ENCODE results near the gene FCRL2.

FCRL2 gene

GRCh38 chr1:157776971-157777391 is at the start of gene FCRL2:
TSS of gene FCRL2 (minus strand) at chr1:157777132. CDS start at chr1:157777073, 59 bp downstream.
- in situ Hi-C loops (cut with MboI; ENCODE audit: low sequenced_read_pairs): no loop called here

GRCh38 chr1:157820299-157820698 is 43.4 kb upstream of the FCRL2 start:
- in situ Hi-C loops (cut with MboI; ENCODE audit: low sequenced_read_pairs): no loop called here

- in situ Hi-C loops (cut with MboI; ENCODE audit: low sequenced_read_pairs): no loop called here
These were observed 43.0 kb upstream of the FCRL2 start, which contains the start of gene FCRL1 for GRCh38 chr1:157819896-157820295. TSS of gene FCRL1 (minus strand) at chr1:157820120. CDS start at chr1:157820037, 83 bp downstream.

- in situ Hi-C loops (cut with MboI; ENCODE audit: low sequenced_read_pairs): no loop called here
These were observed 42.3 kb upstream of the FCRL2 start for GRCh38 chr1:157819215-157819614.

GRCh38 chr1:157813269-157813668 is 36.3 kb upstream of the FCRL2 start:
- in situ Hi-C loops (cut with MboI; ENCODE audit: low sequenced_read_pairs): no loop called here

GRCh38 chr1:157806431-157807149 is 29.7 kb upstream of the FCRL2 start:
- in situ Hi-C loops (cut with MboI; ENCODE audit: low sequenced_read_pairs): no loop called here

GRCh38 chr1:157803851-157804250 is 26.9 kb upstream of the FCRL2 start:
- in situ Hi-C loops (cut with MboI; ENCODE audit: low sequenced_read_pairs): no loop called here

GRCh38 chr1:157799996-157800395 is 23.1 kb upstream of the FCRL2 start:
- in situ Hi-C loops (cut with MboI; ENCODE audit: low sequenced_read_pairs): no loop called here

- in situ Hi-C loops (cut with MboI; ENCODE audit: low sequenced_read_pairs): no loop called here
These were observed 21.3 kb upstream of the FCRL2 start for GRCh38 chr1:157798211-157798610.

GRCh38 chr1:157785248-157785647 is 8.3 kb upstream of the FCRL2 start:
- in situ Hi-C loops (cut with MboI; ENCODE audit: low sequenced_read_pairs): no loop called here

GRCh38 chr1:157784801-157785200 is 7.9 kb upstream of the FCRL2 start:
- in situ Hi-C loops (cut with MboI; ENCODE audit: low sequenced_read_pairs): no loop called here

- in situ Hi-C loops (cut with MboI; ENCODE audit: low sequenced_read_pairs): no loop called here
These were observed 6.0 kb upstream of the FCRL2 start for GRCh38 chr1:157782931-157783330.

GRCh38 chr1:157781048-157781447 is 4.1 kb upstream of the FCRL2 start:
- in situ Hi-C loops (cut with MboI; ENCODE audit: low sequenced_read_pairs): no loop called here

- in situ Hi-C loops (cut with MboI; ENCODE audit: low sequenced_read_pairs): no loop called here
These were observed 1.6 kb downstream of the FCRL2 start for GRCh38 chr1:157775101-157775870.

- in situ Hi-C loops (cut with MboI; ENCODE audit: low sequenced_read_pairs): no loop called here
These were observed 2.5 kb downstream of the FCRL2 start for GRCh38 chr1:157774412-157774811.

- in situ Hi-C loops (cut with MboI; ENCODE audit: low sequenced_read_pairs): no loop called here
These were observed 3.2 kb downstream of the FCRL2 start for GRCh38 chr1:157773493-157774350.

GRCh38 chr1:157771661-157772425 is 5.1 kb downstream of the FCRL2 start:
- in situ Hi-C loops (cut with MboI; ENCODE audit: low sequenced_read_pairs): no loop called here

- in situ Hi-C loops (cut with MboI; ENCODE audit: low sequenced_read_pairs): no loop called here
These were observed 6.4 kb downstream of the FCRL2 start for GRCh38 chr1:157770442-157771043.

GRCh38 chr1:157766792-157767191 is 10.1 kb downstream of the FCRL2 start:
- in situ Hi-C loops (cut with MboI; ENCODE audit: low sequenced_read_pairs): no loop called here

- in situ Hi-C loops (cut with MboI; ENCODE audit: low sequenced_read_pairs): no loop called here
These were observed 18.9 kb downstream of the FCRL2 start for GRCh38 chr1:157758018-157758417.
